ENCODE measurements around the gene SPATA13. TPM values are rescaled to one million over a fixed set of nuclear protein-coding genes. Genes with fewer than 3 reads are reported as not detected.

Gene SPATA13
- 1.7 and 1.9 TPM in 2 replicates for total RNA-seq

GRCh38 chr13:24160458-24161009 lies at the start of gene SPATA13:
SPATA13 (plus strand) TSS chr13:24160720; CDS start chr13:24222930, 62,210 bp downstream.

DNA sequence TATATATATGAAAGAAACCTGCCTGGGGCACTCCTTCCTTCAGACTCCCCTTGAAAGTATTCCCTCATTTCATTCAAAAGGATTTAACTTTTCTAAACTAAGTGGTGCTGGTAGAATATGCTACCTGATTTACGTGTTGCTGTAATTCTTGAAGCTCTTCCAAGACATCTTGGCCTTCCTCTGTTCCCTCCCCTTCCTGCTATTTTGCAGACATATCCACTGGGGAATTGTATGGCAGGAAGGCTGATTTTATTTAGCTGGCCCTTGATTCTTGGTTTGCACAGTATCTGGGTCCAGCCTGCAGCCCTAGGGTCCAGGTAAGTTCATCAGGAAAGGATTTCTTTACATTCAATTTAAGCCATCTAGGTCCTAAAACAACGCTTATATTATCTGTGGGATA lies 148.8 kb downstream of the SPATA13 start, which contains the start of gene C1QTNF9:
Gene C1QTNF9 (plus strand): TSS at position 281 of the 400 bp plus-strand sequence. CDS start 6,424 bp downstream, outside the sequence.

Other genes starting within 250 kb of the SPATA13 start
- not detected in 2 replicates for gene C1QTNF9, start 148.9 kb downstream of the SPATA13 start, total RNA-seq

All from nasal cavity respiratory epithelium epithelial cell of viscerocranial mucosa (primary cell).